HepG2 (cell line): ENCODE data around the gene KDM7A. TPM values are rescaled to one million over a fixed set of nuclear protein-coding genes. Genes with fewer than 3 reads are reported as not detected.

ENCODE experiments used
- CBX2 ChIP-seq, 2 experiments: fragments of 200-600 bp in 1 of 2; sonication (generic); formaldehyde crosslinking in 1 of 2; IDR thresholded peaks; 2 replicates each; pipeline versions ENCODE4 v1.7.0 to v1.8.1; 2018 to 2022; ENCODE audit warnings: low read depth in 2 of 2, low read length in 1 of 2, mild to moderate bottlenecking in 1 of 2, missing genetic modification reagents in 1 of 2
- HNRNPL ChIP-seq: fragments of 200-400 bp; formaldehyde crosslinking; IDR thresholded peaks from 2 replicates; pipeline ENCODE4 v1.6.1; 2017; ENCODE audit warnings: mild to moderate bottlenecking, low read depth, low read length
- KLF13 ChIP-seq: sonication (generic); formaldehyde crosslinking; IDR thresholded peaks from 2 replicates; pipeline ENCODE4 v1.4.0; 2020; ENCODE audit warnings: mild to moderate bottlenecking, missing genetic modification reagents
- MTA3 ChIP-seq: sonication (generic); formaldehyde crosslinking; IDR thresholded peaks from 2 replicates; pipeline ENCODE4 v1.4.0; 2020; ENCODE audit warnings: missing genetic modification reagents
- NKX3-1 ChIP-seq: sonication (generic); formaldehyde crosslinking; IDR thresholded peaks from 2 replicates; pipeline ENCODE4 v1.5.0; 2020; ENCODE audit warnings: missing genetic modification reagents
- TBX3 ChIP-seq: fragments of 450-650 bp; IDR thresholded peaks from 2 replicates; pipeline ENCODE4 v1.6.1; 2017; ENCODE audit warnings: antibody characterized with exemption, mild to moderate bottlenecking, inconsistent platforms, borderline replicate concordance
- TCF7 ChIP-seq: sonication (generic); IDR thresholded peaks from 2 replicates; pipeline ENCODE4 v1.6.1; 2016; ENCODE audit warnings: antibody characterized with exemption, low read depth
- TGIF2 ChIP-seq: IDR thresholded peaks from 2 replicates; pipeline ENCODE4 v1.6.1; 2016; ENCODE audit warnings: control low read depth, missing compliant biosample characterization
- TOPORS ChIP-seq: sonication (generic); formaldehyde crosslinking; IDR thresholded peaks from 2 replicates; pipeline ENCODE4 v1.8.0; 2023; ENCODE audit warnings: mild to moderate bottlenecking, missing genetic modification reagents
- ZBTB44 ChIP-seq: sonication (generic); formaldehyde crosslinking; IDR thresholded peaks from 2 replicates; pipeline ENCODE4 v1.4.0; 2020; ENCODE audit warnings: missing genetic modification reagents
- ZFP82 ChIP-seq: sonication (generic); formaldehyde crosslinking; IDR thresholded peaks from 2 replicates; pipeline ENCODE4 v1.5.1; 2020; ENCODE audit warnings: mild to moderate bottlenecking, missing genetic modification reagents, borderline replicate concordance
- ZNF143 ChIP-seq: sonication (generic); formaldehyde crosslinking; IDR thresholded peaks from 2 replicates; pipeline ENCODE4 v1.4.0; 2020; ENCODE audit warnings: missing genetic modification reagents
- ZNF20 ChIP-seq: sonication (generic); formaldehyde crosslinking; IDR thresholded peaks from 2 replicates; pipeline ENCODE4 v1.4.0; 2020; ENCODE audit warnings: mild to moderate bottlenecking, moderate library complexity, missing genetic modification reagents
- ZNF235 ChIP-seq: sonication (generic); formaldehyde crosslinking; IDR thresholded peaks from 2 replicates; pipeline ENCODE4 v1.8.1; 2023; ENCODE audit warnings: mild to moderate bottlenecking, missing genetic modification reagents, borderline replicate concordance
- ZNF282 ChIP-seq: fragments of 450-650 bp; IDR thresholded peaks from 2 replicates; pipeline ENCODE4 v1.6.1; 2018; ENCODE audit not compliant: partially characterized antibody
- ZNF343 ChIP-seq: sonication (generic); formaldehyde crosslinking; IDR thresholded peaks from 2 replicates; pipeline ENCODE4 v1.4.0; 2020; ENCODE audit warnings: mild to moderate bottlenecking, missing genetic modification reagents
- ZNF550 ChIP-seq: sonication (generic); formaldehyde crosslinking; IDR thresholded peaks from 2 replicates; pipeline ENCODE4 v1.4.0; 2020; ENCODE audit warnings: mild to moderate bottlenecking, missing genetic modification reagents, borderline replicate concordance
- ZNF772 ChIP-seq: sonication (generic); formaldehyde crosslinking; IDR thresholded peaks from 2 replicates; pipeline ENCODE4 v1.5.0; 2020; ENCODE audit warnings: mild to moderate bottlenecking, missing genetic modification reagents
- ZNF777 ChIP-seq: sonication (generic); formaldehyde crosslinking; IDR thresholded peaks from 2 replicates; pipeline ENCODE4 v1.4.0; 2020; ENCODE audit warnings: missing genetic modification reagents
- polyA plus RNA-seq, 8 experiments: library from polyadenylated mRNA; depleted of rRNA in 3 of 8; stranded (reverse) in 7 of 8; unstranded in 1 of 8; fragments of >200 nt; fragmentation: Illumina TruSeq in 4 of 8; extraction: Trizol in 4 of 8; gene quantifications; 2 replicates each; pipeline versions ENCODE4 v1.2.1 to v1.2.3, GENCODE V29; 2011 to 2016; ENCODE audit warnings: low read depth in 4 of 8, missing spikeins in 1 of 8, mixed read lengths in 1 of 8; ENCODE audit not compliant: insufficient read depth in 1 of 8
- total RNA-seq, 5 experiments: library from RNA; depleted of rRNA; stranded (reverse); fragments of >200 nt; fragmentation: Illumina TruSeq; extraction: Trizol; gene quantifications; 2 replicates each; pipeline ENCODE4 v1.2.3, GENCODE V29; 2016; ENCODE audit warnings: low read depth in 1 of 5
- TF ChIP-seq, protein P1 (sequence below): sonication (generic); formaldehyde crosslinking; conservative IDR thresholded peaks from 2 replicates; pipeline ENCODE4 v1.4.0; 2020; ENCODE audit warnings: mild to moderate bottlenecking, missing genetic modification reagents, moderate library complexity
- TF ChIP-seq, protein P2 (sequence below): sonication (generic); formaldehyde crosslinking; IDR thresholded peaks from 2 replicates; pipeline ENCODE4 v1.4.0; 2020; ENCODE audit warnings: missing genetic modification reagents
- TF ChIP-seq, protein P3 (sequence below): fragments of 450-650 bp; IDR thresholded peaks from 2 replicates; pipeline ENCODE4 v1.6.1; 2017

The KDM7A gene
- total and polyA plus RNA-seq, 2 of the 13 experiments (the other 11 are each of a cell fraction or from before 2014, with no cell fraction given): 10.8 to 16.8 TPM

- TF ChIP-seq, protein P1, sequence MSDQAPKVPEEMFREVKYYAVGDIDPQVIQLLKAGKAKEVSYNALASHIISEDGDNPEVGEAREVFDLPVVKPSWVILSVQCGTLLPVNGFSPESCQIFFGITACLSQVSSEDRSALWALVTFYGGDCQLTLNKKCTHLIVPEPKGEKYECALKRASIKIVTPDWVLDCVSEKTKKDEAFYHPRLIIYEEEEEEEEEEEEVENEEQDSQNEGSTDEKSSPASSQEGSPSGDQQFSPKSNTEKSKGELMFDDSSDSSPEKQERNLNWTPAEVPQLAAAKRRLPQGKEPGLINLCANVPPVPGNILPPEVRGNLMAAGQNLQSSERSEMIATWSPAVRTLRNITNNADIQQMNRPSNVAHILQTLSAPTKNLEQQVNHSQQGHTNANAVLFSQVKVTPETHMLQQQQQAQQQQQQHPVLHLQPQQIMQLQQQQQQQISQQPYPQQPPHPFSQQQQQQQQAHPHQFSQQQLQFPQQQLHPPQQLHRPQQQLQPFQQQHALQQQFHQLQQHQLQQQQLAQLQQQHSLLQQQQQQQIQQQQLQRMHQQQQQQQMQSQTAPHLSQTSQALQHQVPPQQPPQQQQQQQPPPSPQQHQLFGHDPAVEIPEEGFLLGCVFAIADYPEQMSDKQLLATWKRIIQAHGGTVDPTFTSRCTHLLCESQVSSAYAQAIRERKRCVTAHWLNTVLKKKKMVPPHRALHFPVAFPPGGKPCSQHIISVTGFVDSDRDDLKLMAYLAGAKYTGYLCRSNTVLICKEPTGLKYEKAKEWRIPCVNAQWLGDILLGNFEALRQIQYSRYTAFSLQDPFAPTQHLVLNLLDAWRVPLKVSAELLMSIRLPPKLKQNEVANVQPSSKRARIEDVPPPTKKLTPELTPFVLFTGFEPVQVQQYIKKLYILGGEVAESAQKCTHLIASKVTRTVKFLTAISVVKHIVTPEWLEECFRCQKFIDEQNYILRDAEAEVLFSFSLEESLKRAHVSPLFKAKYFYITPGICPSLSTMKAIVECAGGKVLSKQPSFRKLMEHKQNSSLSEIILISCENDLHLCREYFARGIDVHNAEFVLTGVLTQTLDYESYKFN (CRISPR knock-in tag): peak; percentile 43
- TF ChIP-seq, protein P2, sequence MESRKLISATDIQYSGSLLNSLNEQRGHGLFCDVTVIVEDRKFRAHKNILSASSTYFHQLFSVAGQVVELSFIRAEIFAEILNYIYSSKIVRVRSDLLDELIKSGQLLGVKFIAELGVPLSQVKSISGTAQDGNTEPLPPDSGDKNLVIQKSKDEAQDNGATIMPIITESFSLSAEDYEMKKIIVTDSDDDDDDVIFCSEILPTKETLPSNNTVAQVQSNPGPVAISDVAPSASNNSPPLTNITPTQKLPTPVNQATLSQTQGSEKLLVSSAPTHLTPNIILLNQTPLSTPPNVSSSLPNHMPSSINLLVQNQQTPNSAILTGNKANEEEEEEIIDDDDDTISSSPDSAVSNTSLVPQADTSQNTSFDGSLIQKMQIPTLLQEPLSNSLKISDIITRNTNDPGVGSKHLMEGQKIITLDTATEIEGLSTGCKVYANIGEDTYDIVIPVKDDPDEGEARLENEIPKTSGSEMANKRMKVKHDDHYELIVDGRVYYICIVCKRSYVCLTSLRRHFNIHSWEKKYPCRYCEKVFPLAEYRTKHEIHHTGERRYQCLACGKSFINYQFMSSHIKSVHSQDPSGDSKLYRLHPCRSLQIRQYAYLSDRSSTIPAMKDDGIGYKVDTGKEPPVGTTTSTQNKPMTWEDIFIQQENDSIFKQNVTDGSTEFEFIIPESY (CRISPR knock-in tag): peak; percentile 88
- TF ChIP-seq NKX3-1 (CRISPR knock-in tag): peak; percentile 41; the same call in 1 of the 2 replicates
- TF ChIP-seq ZBTB44 (CRISPR knock-in tag): no peak
- TF ChIP-seq TGIF2 (CRISPR knock-in tag): no peak
- TF ChIP-seq MTA3 (CRISPR knock-in tag): no peak
- no peak for TF ChIP-seq ZNF143
- TF ChIP-seq ZFP82: 0 out of 2 replicates have a peak, but pooled peaks have one; percentile 39
- TF ChIP-seq, protein P3, sequence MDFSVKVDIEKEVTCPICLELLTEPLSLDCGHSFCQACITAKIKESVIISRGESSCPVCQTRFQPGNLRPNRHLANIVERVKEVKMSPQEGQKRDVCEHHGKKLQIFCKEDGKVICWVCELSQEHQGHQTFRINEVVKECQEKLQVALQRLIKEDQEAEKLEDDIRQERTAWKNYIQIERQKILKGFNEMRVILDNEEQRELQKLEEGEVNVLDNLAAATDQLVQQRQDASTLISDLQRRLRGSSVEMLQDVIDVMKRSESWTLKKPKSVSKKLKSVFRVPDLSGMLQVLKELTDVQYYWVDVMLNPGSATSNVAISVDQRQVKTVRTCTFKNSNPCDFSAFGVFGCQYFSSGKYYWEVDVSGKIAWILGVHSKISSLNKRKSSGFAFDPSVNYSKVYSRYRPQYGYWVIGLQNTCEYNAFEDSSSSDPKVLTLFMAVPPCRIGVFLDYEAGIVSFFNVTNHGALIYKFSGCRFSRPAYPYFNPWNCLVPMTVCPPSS: no peak
- no peak for TF ChIP-seq TBX3
- TF ChIP-seq ZNF550: no peak
- TF ChIP-seq ZNF777 (CRISPR knock-in tag): peak; percentile 98
- TF ChIP-seq ZNF235 (CRISPR knock-in tag): no peak
- no peak for TF ChIP-seq CBX2 (IDR thresholded peaks at IDR 0.05; ENCODE audit: low read depth, low read length)
- no peak for TF ChIP-seq CBX2 (CRISPR knock-in tag; IDR thresholded peaks at IDR 0.05; ENCODE audit: low read depth)
- no peak for TF ChIP-seq ZNF343 (CRISPR knock-in tag)
- TF ChIP-seq TOPORS (CRISPR knock-in tag): 0 out of 2 replicates have a peak, but pooled peaks have one; percentile 60
- no peak for TF ChIP-seq TCF7
- peak; percentile 22; the same call in 1 of the 2 replicates for TF ChIP-seq ZNF772
- TF ChIP-seq ZNF282: no peak
- TF ChIP-seq KLF13: no peak
- TF ChIP-seq ZNF20 (CRISPR knock-in tag): no peak
- no peak for TF ChIP-seq HNRNPL
These were observed 114.1 kb downstream of the KDM7A start, which contains the start of gene PARP12 (continued) for GRCh38 chr7:140062528-140063299.
